Dermis blood vessel endothelial cell (primary cell): ENCODE results near the gene RPA3. TPM values are rescaled to one million over a fixed set of nuclear protein-coding genes. Genes with fewer than 3 reads are reported as not detected.

Experiments
- DNase-seq: peaks from one replicate; pipeline ENCODE4 v3.0.0; 2010
- total RNA-seq: library from RNA; depleted of rRNA; stranded (reverse); fragments of >200 nt; gene quantifications from 2 replicates; pipeline ENCODE4 v1.2.3, GENCODE V29; 2014

Gene RPA3
- 18.9 and 25.5 TPM in 2 replicates for total RNA-seq

DNA sequence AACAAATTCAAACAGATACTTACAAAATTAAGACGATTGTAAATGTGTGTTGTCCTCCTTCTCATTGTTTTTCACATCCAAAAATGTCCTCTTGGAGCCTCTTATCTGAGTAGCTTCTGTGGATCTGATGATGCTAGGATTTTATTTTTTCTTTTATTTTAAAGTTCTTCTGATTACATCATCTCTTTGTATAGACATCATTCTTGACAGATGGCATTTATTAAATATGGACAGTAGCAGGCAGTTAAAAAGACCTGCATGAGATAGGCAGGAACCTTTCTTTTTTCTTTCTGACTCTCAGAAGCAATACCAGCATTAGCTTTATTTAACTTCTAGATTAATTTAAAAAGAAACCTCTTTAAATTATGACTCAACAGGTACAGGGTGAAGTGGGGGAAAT, at the start of gene RPA3:
Gene RPA3 (minus strand): TSS at position 116 of the 400 bp plus-strand sequence. CDS start 78,189 bp downstream, outside the sequence.
- no peak for DNase-seq

DNA sequence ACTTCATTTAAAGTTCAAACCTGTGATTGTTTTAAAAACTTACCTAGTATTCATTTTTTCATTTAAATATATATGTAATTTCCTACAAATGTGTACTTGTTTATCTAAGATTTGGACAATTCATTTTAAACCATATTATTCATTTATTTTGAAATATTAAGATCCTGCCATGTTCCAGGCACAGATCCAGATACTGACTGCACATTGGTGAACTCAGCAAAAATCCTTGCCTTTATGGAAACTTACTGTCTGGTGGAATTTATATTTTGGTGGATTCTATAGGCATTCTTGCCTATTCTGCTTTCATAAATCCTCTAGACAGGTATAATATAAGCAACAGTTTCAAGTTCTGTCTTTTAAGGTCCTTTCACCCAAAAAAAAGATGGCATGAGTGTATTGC, 48.3 kb upstream of the RPA3 start:
- no peak for DNase-seq

DNA sequence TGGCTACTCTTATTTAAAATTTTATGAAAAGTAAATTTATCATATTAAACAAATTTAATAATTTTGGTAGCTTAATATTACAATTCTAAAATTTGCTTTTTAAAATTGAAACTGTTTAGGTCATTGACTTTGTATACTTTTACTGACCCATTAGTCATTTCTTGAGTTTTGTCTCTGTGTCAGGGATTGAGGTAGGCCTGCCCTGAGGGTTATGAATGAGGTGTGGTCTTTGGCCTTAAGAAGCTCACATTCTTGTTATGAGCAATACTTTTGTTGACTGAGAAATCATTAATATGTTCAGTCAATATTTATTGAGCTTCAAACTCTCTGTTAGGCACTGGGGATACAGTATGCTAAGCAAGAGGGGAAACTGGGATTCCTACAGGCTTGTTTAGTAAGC, 47.0 kb upstream of the RPA3 start:
- DNase-seq: no peak

DNA sequence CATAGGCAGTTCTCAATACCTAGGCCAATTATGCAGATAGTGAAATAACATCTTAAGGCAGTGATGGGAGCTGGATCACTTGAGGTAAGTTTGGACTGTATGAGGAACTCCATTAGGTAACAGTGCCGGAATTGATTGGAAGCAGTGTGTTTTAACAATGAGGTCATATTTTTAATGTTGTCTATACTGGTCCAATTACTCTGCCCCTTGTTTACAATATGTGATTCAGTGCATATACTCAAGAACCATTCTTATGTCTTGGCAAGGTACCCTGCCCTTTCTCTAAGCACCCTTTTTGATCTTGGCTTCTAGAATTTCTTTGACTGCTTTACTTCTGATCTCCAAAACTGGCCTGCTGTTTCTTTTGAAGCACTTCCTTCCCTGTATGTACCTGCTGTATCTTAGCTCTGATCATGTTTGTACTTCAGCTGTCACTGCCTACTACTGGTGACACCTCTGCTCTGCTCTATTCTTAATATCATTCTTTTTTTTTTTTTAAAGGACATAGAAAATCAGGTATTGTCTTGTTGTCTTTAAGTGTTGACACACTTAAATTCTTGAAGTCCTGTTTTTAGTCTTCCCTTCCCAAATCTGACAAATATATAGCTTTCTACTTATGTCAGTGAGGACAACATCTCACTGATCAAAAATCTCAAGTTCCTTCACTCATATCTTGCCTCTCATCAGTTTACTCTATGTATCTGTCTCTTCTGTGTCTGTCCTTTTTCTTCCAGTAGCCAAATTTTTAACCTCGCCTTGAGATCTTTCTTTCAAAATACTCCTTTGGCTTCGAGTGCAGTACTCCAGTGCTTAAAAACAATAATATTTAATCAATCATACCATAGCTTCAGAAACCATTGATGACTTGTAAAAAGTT, 46.4 kb upstream of the RPA3 start:
- DNase-seq: no peak

DNA sequence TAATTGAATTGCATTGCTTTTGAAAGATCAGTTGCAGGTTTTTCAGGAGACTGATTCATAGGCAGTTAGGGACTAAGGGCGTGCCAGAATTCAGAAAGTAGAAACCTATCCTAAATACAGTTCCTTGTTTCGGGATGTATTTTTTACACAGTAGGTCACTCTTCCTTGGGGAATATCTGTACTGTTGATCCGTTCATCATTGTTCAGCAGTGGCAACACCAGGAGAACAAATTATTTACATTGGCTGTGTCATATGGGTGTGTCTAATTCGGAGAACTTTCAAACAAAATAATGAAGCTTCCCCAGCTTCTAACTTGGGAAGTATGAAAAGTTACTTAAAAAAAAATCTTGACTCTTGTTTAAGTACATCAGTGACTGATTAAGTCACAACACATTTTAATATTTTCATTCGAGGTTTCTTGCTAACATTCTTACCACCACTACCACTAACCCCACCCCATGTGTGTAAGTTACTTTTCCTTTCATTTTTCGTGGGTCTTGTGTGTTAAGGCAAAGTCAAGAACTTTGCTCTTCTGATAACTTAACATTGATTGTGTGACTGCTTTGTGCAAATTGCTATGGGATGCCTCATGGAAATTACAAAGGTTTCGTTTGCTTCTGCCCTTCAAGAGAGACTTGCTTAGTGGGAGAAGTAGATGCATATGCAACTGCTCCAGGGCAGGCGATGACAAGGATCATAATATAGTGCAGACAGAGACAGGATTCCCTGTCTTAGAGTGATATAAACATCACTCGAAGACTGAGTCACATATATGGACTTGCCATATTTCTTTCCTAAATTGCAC, 43.8 kb upstream of the RPA3 start:
- peak; percentile 56 for DNase-seq

DNA sequence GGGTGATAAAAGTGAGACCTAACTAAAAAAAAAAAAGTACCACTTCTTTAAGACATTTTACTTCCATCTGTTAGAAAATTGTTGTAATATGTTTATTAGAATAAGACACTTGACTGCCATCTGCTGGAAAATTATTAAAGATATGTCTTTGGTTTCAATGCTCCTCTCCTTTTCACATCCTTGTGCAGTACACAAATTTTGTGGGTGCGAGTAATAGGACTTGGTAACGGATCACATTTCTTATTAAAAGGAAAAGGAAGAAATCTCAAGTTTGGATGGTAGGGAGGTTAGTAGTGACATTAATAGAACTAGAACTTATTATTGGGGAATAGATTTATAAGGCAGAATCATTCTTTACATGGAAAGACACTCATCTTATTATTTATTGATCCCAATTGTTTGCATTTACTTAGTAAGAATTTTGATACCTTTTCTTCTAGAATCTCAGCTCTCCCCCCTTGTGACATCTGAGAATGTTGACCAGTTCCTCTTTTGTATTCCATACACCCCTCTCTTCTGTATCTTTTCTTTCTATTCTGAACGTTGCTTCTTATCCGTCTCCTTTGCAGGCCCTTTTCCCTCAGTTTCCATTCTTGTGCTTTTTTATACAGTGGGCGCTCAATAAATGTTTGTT, 43.0 kb upstream of the RPA3 start:
- peak; percentile 74 for DNase-seq

DNA sequence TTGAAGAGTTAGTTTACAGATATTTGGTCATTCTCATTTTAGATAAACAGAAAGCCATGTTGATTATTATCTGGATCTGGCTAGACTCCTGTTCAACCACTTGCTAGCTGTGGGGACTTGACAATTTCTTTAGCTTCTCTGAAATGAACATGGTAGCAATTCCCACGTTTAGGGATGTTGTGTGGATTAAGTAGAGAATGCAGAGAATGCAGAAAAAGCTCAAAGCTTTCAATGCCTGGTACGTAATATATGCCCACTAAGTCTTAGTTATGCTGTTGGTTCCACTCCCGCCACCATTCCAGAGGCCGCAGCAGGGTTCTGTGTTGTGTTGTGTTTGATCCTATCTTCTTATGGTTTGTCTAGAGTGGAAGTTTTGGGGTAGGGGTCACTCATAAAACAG, 39.2 kb upstream of the RPA3 start:
- no peak for DNase-seq

DNA sequence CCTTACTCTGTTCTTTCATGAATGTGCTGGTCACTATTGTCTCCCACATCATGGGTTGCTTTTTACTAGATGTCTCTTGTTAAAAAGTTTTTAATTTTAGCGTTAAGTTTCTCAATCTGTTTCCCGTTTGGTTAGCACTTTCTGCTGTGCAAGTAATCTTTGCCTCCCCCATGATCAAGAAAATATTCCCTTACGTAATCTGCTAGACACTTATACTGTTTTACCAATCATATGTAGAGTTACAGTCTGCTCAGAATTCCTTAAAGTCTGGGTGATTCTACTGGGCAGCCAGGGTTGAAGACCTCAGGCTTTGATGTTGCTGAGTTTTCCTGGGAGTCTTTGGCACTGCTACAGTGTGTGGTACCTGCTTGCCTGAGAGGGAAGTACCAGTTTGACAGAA, 38.2 kb upstream of the RPA3 start:
- DNase-seq: no peak

DNA sequence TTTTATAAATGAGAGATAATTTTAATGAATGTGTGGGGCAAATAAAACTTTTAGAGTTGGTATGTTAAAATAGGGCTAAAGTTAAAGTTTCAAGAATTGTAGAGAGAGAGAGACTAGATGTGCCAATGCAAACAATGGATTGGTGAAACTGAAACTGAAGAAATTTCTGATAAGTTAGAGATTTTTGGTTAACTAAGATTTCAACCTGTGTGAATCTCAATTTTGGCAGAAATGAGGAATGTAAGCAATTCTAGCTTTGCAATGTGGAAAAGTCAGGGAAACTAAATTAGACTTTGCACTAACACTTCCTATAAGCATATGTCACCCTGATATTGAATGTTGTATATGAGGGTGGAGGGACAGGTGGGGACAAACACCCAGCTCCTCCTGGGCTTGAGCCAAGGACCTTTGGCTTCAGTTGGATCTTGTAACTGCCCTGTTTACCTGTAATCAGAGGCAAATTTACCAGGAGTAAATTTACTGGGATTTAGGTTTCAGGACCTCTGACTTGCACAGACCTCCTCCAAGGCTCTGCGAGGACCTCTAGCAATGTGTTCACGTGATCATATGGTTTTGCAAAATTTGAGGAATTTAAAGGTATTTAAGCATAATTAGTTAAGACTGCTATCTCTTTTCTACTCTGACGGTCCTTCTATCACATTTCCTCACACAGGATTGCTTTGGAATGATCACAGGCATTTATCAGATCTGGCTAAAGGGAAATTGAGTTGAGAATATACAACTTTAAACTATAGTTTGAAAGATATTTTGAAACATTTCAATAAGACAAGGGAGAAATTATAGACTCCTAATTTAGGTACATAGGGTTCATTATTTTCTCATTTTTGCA, 33.1 kb upstream of the RPA3 start:
- DNase-seq: no peak

DNA sequence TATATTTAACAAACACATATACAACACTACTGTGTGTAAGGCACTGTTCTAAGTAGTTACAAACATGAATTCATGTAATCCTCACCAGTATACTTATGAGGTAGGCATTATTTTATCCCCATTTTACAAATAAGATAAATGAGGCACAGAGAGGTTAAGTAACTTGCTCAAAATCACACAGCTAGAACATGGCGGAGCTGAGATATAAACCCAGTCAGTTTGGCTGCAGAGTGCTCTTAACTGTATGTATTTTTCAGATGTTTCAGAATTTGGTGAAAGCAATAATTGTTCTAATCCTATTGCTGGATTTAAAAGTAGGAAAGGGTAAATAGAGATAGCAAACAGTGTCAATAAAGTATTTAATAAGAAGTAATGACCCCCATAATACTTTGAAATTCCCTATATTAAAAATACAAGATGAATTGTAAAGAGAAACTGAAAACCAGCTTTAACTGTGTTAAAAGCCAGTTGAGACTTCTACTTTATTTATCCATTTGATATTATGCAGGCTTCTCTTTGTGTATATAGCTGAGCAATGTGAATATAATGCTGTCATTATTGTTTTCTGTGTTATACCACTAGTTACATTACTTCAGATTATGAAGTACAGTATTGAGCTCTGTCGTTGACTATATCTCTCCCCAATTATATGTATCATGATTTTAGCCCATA, 32.3 kb upstream of the RPA3 start:
- DNase-seq: no peak

DNA sequence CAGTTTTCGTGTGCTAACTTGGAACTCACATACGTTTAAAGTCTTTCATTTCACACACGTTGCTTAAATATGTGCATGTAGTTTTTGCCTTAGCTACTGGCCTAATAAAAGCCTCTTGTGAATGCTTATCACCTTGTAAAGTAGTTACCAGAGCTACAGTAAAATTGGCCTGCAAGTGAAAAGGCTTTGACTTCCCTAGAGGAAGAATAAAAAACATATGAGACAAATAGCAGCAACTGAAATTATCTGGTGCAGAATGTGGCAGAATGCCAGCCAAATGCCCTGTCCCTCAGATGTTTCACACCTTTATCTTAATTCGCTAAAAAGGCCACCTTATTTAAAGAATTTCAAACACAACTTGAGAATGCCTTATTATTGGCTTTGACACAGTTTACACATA, 28.1 kb upstream of the RPA3 start:
- DNase-seq: no peak

DNA sequence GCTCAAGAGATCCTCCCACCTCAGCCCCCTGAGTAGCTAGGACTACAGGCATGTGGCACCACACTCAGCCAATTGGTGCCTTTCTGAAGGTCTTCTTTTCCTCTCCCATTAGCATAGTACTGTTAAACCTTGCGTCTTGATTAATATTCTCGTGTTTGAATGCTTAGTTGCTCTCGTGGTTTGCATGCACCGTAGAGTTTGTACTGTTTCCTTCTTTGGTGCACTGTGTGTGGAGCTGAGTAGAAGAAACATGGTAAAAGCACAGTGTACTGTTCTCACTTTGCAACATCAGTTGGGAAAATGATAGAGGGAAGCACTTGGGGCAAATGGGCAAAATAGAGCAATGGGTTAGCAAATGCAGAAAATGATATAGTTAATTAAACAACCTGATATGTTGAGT, 27.6 kb upstream of the RPA3 start:
- DNase-seq: no peak

DNA sequence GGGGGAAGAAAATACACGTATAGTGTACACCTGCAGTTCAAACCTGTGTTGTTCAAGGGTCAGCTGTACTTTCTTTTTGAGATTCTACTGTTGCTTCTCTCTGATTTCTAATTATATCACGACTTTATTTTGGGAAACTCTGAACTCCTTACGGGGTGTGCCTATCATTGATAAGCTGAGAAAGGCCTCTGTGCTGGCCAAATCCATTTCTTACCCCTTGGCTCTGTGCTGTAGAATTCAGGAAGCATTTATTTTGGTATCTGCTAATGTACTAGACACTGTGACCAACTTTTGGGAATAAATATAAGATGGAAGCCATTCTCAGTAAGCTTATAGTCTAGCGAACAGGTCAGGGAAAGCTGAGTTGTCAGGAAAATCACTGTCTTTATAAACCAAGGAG, 26.9 kb upstream of the RPA3 start:
- DNase-seq: no peak

DNA sequence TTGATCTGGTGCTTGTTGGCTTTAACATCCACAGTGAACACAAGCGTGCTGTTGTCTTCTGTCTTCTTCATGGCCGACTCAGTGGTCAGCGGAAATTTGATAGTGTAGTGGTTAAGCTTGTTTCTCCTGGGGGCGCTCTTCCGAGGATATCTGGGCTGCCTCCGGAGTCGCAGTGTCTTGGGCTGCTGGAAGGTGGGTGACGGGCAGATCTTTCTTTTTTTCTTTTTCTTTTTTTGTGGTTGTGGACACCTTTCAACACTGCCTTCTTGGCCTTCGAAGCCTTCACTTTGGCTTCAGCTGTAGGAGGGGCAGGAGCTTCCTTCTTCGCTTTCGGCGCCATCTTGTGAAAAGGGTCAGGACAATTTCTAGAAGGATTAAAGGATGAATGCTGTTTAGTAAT, 23.8 kb upstream of the RPA3 start:
- no peak for DNase-seq

DNA sequence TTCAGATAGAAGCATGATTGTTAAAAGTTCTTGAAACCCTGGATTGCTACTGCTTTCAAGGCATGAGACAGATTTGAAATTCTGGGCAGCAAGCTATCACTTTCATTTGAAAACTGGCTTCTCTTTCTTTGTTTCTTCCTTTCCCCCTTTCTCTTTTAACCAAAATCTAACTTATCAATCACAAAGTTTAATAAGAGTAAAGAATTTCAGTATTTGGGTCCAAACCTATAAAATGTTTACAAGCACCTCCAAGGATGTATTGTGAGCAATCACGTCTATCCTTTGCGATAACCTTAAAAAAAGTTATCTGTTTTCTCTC, 21.6 kb upstream of the RPA3 start:
- no peak for DNase-seq

DNA sequence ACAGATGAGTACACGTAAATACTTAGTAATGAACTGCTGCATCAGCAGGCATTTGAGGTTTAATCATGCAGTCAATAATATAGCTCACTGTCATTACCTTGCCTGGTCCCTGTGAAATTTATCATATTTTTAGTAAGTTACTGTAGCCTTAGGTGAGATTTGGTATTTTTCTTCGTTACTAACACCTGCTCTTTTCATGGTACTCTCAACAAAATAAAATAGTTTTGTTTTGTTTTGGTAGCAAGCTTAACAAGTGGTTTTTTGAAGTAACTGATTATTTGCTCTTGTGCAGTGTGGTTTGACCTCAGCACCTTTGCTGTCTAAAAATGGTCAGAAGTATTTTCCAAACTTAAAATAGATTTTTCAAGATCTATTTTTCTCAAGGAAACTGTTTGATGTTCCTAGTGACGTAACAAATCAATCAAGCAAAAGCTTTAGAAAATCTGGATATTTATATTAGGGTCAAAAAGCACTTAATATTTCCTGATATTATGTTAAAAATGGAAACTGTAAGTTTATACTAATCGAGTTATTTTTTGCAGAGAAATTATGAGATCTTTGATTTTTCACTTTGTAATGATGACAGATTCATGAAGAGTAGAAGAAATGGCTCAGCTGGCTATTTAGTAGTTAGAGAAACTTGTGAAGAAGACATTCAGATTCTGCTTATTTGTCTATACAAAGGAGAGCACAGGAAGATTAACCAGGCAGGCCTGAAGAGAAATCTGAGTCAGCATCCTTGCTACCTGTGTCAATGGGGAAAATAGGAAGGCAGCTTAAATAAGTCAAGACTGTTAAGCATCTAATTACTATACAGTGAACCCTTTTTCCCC, 21.0 kb upstream of the RPA3 start:
- DNase-seq: no peak

DNA sequence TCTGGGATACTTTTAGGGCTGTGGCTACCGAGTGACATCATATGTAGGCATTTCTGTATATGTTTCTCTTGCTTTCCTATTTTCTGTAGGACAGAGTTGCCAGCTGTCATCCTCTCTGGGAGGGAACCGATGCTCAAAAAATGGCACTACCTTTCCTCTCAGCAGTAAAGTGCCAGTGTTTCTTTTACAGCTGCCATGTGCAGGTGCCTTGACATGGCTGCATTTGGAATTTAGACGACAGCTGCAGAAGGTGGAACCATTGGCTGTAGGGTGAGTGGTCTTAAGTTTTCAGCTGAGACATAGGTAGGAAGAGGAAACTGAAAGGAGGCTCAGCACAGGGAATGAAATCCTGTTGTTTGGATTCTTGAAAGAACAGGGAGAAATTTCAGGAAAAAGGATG, 20.2 kb upstream of the RPA3 start:
- no peak for DNase-seq

DNA sequence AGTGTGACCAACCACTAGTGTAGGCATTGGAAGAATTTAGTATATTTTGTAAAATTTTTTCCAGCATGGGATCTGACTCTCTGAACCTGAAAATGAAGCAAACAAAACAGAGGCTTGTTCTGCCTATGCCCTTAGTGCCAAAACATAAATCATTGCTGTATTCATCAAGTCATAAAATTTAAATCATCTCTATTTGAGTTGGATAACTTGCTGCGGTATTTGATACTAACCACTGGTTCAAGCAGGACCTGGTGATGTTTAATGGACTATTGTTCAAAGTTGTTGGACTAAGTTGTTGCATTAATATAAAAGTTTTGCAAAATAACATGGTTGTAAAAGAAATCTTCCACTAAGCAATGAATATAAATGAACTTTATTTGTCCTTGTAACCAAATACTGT, 19.8 kb upstream of the RPA3 start:
- DNase-seq: no peak

DNA sequence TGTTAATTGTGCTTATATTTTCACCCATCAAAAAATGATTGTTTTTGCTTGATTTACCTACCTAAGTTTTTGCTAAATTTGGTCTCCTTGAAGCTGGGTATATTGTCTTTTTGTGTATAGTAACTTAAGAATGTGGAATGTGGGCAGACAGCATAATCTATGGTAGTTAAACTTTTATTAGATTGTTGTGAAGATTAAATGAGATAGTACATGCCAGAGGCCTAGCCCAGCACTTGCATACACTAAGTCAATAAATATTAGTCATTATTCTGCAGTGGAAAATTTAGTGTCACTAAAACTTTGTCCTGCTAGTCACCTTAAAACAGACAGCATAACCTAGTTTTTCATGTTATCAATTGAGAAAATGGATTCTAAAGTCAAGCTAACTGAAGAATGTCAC, 19.3 kb upstream of the RPA3 start:
- no peak for DNase-seq

DNA sequence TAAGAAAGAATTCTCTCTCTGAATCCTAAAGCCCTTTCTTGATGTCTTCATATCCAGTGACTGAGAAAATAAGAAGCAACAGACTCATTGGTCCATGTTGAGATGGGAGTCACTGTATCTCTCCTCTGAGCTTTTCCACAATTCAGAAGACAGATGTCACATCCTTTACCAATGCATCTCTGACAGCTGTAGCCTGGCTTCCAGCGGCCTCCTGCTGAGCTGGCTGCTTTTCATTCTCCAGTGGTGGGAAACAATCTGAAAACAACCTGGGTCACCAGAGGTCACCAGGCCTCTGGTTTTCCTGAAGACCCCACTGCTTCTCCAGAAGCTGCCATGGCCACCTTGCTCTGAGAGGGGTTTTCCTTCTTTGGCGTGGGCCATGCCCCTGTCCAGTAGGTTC, 18.3 kb upstream of the RPA3 start:
- no peak for DNase-seq

DNA sequence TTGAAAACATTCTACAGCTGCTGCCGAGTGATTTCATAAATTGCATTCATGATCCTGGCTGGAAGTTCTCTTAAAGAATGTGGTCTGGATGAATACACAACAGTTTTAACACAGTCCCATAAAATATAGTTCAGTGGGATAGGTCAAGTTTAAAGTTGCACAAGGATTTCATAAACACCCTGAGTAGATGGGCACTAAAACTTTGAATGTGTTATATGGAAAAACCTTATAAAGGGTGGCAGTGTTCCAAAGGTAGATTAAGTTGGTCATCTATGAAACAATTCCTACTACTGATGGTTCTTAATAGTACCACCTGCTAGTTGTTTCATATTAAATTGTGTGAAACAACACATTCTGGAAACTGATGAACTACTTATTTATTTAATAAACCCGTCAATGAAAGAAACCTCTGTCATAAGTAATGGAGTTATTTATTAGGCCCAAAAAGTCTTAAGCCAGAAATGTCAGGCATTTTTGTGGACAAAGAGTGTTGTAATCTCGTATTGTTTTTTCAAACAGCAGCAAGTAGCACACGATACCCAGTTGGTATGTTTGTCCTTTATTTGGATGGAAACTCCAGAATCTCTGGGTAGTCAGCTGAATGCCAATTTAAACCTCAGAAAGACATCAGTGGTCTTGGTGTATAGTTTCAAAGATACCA, 14.3 kb upstream of the RPA3 start:
- DNase-seq: peak; percentile 4
